ENCODE measurements around the gene SPAG16.

Gene SPAG16

GRCh38 chr2:213789940-213790339 lies 505.7 kb downstream of the SPAG16 start:
- Histone ChIP-seq H3K4me1 (ENCODE audit: insufficient read depth, low read length, severe bottlenecking) (no peaks in the 10 kb centered on the region), H2AFZ (ENCODE audit: low read length) (no peak overlapping the region), H4K20me1 (ENCODE audit: insufficient read depth, low read length) (no peaks in the 10 kb centered on the region), H3F3A (ENCODE audit: insufficient read depth, low read length) (no peaks in the 10 kb centered on the region), H3K36me3 (ENCODE audit: insufficient read depth, low read length) (no peaks in the 10 kb centered on the region), H3K9me2 (ENCODE audit: low read depth, low read length) (no peaks in the 10 kb centered on the region), H3K27me3 (ENCODE audit: insufficient read depth, low read length) (no peaks in the 10 kb centered on the region), H3K4me2 (ENCODE audit: low read length) (no peak overlapping the region), H3K9ac (ENCODE audit: low read length) (no peak overlapping the region), H3K4me3 (ENCODE audit: low read depth, low read length, poor library complexity, severe bottlenecking) (no peak overlapping the region), H3K27ac (ENCODE audit: low read depth, low read length, poor library complexity, severe bottlenecking) (no peak overlapping the region), H3K9me3 (ENCODE audit: low read length) (no peaks in the 10 kb centered on the region), H3K79me2 (ENCODE audit: insufficient read depth, low read length) (no peaks in the 10 kb centered on the region)
- no peak for TF ChIP-seq EZH2 (IDR thresholded peaks at IDR 0.05; ENCODE audit: borderline replicate concordance, low read length)
- no peak for TF ChIP-seq CTCF (IDR thresholded peaks at IDR 0.05; ENCODE audit: low read length)

- Histone ChIP-seq H3K27ac (ENCODE audit: low read depth, low read length, poor library complexity, severe bottlenecking) (no peak overlapping the region), H3K9ac (ENCODE audit: low read length) (no peak overlapping the region), H3K27me3 (ENCODE audit: insufficient read depth, low read length) (no peaks in the 10 kb centered on the region), H3F3A (ENCODE audit: insufficient read depth, low read length) (no peaks in the 10 kb centered on the region), H3K4me2 (ENCODE audit: low read length) (no peak overlapping the region), H3K9me3 (ENCODE audit: low read length) (no peaks in the 10 kb centered on the region), H3K36me3 (ENCODE audit: insufficient read depth, low read length) (no peaks in the 10 kb centered on the region), H3K9me2 (ENCODE audit: low read depth, low read length) (no peaks in the 10 kb centered on the region), H3K4me3 (ENCODE audit: low read depth, low read length, poor library complexity, severe bottlenecking) (no peak overlapping the region), H4K20me1 (ENCODE audit: insufficient read depth, low read length) (no peaks in the 10 kb centered on the region), H3K4me1 (ENCODE audit: insufficient read depth, low read length, severe bottlenecking) (no peaks in the 10 kb centered on the region), H3K79me2 (ENCODE audit: insufficient read depth, low read length) (no peaks in the 10 kb centered on the region), H2AFZ (ENCODE audit: low read length) (no peak overlapping the region)
- no peak for TF ChIP-seq EZH2 (IDR thresholded peaks at IDR 0.05; ENCODE audit: borderline replicate concordance, low read length)
- no peak for TF ChIP-seq CTCF (IDR thresholded peaks at IDR 0.05; ENCODE audit: low read length)
These were observed 507.8 kb downstream of the SPAG16 start for GRCh38 chr2:213792045-213792444.

GRCh38 chr2:213806125-213806726 lies 522.0 kb downstream of the SPAG16 start:
- no peaks in the 10 kb centered on the region for H3K9me2 ChIP-seq (ENCODE audit: low read depth, low read length)
- no peaks in the 10 kb centered on the region for H3K79me2 ChIP-seq (ENCODE audit: insufficient read depth, low read length)
- H3K9ac ChIP-seq (ENCODE audit: low read length), result no peak overlapping the region
- H2AFZ ChIP-seq (ENCODE audit: low read length), result no peak overlapping the region
- H3K36me3 ChIP-seq (ENCODE audit: insufficient read depth, low read length), result no peaks in the 10 kb centered on the region
- H3K4me3 ChIP-seq (ENCODE audit: low read depth, low read length, poor library complexity, severe bottlenecking), result no peak overlapping the region
- no peaks in the 10 kb centered on the region for H3K9me3 ChIP-seq (ENCODE audit: low read length)
- no peaks in the 10 kb centered on the region for H4K20me1 ChIP-seq (ENCODE audit: insufficient read depth, low read length)
- no peaks in the 10 kb centered on the region for H3K4me1 ChIP-seq (ENCODE audit: insufficient read depth, low read length, severe bottlenecking)
- H3F3A ChIP-seq (ENCODE audit: insufficient read depth, low read length), result no peaks in the 10 kb centered on the region
- H3K27ac ChIP-seq (ENCODE audit: low read depth, low read length, poor library complexity, severe bottlenecking), result no peak overlapping the region
- no peak overlapping the region for H3K4me2 ChIP-seq (ENCODE audit: low read length)
- TF ChIP-seq CTCF (IDR thresholded peaks at IDR 0.05; ENCODE audit: low read length) (peak; percentile 51; the same call in 1 of the 2 replicates), EZH2 (IDR thresholded peaks at IDR 0.05; ENCODE audit: borderline replicate concordance, low read length) (no peak)
- no peaks in the 10 kb centered on the region for H3K27me3 ChIP-seq (ENCODE audit: insufficient read depth, low read length)

Measured in OCI-LY1 (cell line).